Posterior cingulate gyrus (tissue), 11 donors: ENCODE measurements around the gene ARL14EP.

ENCODE experiments used
- DNase-seq, 10 donors: peaks; one replicate each; pipeline versions ENCODE4 v3.0.0 to v3.0.0-alpha.2; 2020 to 2021; ENCODE audit warnings: mixed read lengths in 3 of 10
- intact Hi-C: fragments of 100-400 bp; cut with DNase I; formaldehyde crosslinking; loops from one replicate; pipeline ENCODE4 v1.15.1; 2023

Gene ARL14EP

DNA sequence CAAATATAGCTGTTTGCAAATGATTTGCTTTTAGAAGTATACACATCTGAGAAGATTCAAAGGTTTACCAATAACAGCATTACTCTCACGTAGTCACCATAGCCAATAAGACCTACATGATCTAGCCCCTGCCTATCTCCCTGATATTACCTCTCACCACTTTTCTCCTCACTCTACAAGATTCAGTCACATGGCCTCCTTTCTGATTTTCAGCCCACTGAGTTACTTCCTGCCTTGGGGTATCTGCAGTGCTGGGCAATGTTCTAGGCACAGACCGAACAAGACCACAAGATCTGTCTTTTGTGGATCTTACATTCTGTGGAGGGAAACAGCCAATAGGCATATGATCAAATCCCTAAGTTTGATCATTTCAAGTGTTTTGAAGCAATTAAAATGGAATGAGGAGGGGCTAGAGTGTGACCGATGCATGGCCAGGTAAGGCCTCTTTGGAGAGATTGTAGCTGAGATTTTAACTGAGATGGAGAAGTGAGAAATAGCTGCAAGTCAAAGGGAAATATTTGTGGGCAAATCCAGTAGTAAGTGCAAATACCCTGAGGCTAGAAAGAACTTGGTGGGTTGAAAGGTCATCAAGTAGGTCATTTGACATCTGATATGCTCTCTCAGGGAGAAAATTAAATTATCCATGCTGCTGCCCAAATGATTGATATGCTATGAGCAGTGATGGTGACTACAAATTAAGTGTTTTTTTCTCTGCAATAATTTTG is 43.1 kb downstream of the ARL14EP start:
- no peak for DNase-seq

DNA sequence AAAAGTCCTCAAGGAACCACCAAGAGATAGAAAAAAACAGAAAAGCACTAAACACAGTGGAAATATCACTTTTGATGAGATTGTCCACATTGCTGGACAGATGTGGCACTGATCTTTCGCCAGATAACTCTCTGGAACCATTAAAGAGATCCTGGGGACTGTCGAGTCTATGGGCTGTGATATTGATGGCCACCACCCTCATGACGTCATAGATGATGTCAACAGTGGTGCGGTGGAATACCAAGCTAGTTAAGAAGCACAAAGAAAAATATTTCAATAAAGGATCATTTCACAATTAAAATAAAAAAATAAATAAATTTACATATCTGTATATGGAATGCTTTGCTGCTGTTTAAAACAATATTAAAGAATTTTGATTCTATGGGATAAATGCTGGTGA is 45.5 kb downstream of the ARL14EP start:
- intact Hi-C loops = no loop called here
- no peak for DNase-seq

More for the DNA sequence above, 43.1 kb downstream of the ARL14EP start:
- intact Hi-C loops = no loop called here

DNA sequence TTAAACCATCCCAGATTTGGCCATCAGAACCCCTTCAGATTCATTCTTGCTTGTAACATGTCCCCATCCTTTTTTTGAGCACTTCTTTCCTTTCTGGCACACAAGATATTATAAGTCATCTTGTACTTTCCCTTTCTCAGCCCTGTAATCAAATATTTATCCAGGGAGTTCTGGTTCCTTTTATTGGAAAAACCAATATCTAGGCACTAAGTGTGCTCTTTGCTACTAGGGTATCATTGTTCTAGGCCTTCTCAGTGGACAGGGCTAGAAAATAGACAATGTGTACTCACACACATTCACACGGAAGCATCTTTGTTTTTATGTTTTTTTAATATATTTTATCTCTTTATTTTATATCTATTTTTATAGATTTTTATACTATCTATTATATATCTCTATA is 47.3 kb downstream of the ARL14EP start:
- intact Hi-C loops = no loop called here
- DNase-seq = no peak

DNA sequence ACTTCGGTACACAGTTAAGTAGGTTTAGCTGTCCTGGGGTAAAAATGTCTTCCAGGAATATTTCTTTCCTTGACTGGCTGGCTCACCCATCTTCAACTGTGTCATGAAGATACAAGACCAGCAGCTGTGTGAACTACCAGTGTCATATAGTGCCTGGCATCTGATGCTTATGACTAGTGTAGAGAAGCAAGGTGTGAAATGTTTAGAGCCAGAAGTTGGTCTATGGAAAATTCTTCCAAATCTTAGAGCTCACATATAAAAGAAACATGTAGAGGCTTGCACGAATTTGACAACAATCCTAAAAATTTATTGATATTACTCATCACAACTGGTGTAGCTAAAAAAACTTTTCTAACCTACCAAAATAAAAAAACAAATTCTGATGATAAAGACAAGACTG is 54.4 kb downstream of the ARL14EP start:
- DNase-seq = no peak
- intact Hi-C loops = no loop called here

DNA sequence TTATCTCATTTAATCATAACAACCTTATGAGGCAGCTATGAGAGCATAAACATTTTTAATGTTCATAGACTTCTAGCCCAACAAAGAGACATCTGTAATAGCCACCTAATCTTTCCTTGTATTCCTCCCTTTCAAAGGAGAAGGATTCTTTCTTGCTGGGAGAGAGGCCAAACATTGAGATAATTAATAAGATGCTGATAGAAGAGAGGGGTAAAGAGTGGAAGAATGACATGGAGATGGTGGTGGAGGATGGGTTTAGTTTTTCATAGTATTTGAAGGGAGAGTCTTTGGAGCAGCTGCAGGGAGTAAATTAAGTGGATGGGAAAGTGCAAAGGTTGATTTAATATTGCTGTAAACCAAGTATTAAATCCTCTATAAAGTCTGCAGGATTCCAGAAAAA is 57.9 kb downstream of the ARL14EP start:
- intact Hi-C loops = no loop called here
- DNase-seq = no peak

DNA sequence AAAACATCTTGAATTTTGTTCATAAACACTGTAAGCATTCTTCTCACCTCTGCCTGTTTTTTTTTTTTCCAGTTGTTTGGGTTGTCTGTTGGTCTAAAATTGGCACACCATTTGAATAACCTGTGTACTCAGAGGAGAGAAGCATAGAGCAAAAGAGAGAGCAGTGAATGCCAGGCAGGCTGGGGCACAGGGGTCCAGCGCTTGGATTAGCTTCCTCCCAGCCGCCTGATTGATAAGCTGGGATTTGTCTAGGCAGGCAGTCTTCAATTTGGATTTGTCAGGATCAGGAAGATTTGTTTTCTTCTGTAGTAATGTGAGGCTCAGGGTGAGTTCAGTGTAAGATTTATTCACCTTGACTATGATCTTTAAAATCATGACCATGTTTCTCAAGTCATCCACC is 59.0 kb downstream of the ARL14EP start:
- DNase-seq = no peak
- intact Hi-C loops = no loop called here
